Right atrium auricular region (tissue), 2 donors: ENCODE measurements around the gene USP47. TPM values are rescaled to one million over a fixed set of nuclear protein-coding genes. Genes with fewer than 3 reads are reported as not detected.
A peak's percentile ranks its signal among the peaks of the same experiment; 100 is the strongest.

Experiments used
- DNase-seq: peaks from one replicate; pipeline ENCODE4 v3.0.0-alpha.2; 2019; ENCODE audit warnings: low spot score
- H3K27ac ChIP-seq, 2 donors: fragments of 200-600 bp; sonication (generic); 1 replicate in 1 of 2; 2 replicates in 1 of 2; pipeline ENCODE4 v1.5.1; 2016 to 2019
- H3K27me3 ChIP-seq, 2 donors: fragments of 200-600 bp; sonication (generic); one replicate each; pipeline versions ENCODE4 v1.5.1 to v1.6.0; 2017 to 2019
- H3K36me3 ChIP-seq: fragments of 200-600 bp; sonication (generic); one replicate; pipeline ENCODE4 v1.5.1; 2016
- H3K4me1 ChIP-seq, 2 donors: fragments of 200-600 bp; sonication (generic); one replicate each; pipeline versions ENCODE4 v1.5.1 to v1.6.0; 2017 to 2019
- H3K4me3 ChIP-seq, 2 donors: fragments of 200-600 bp; sonication (generic); 1 replicate in 1 of 2; 2 replicates in 1 of 2; pipeline ENCODE4 v1.5.1; 2017 to 2019; ENCODE audit warnings: mild to moderate bottlenecking in 1 of 2, moderate library complexity in 1 of 2
- H3K9me3 ChIP-seq, 2 donors: fragments of 200-600 bp; sonication (generic); one replicate each; pipeline ENCODE4 v1.5.1; 2019
- CTCF ChIP-seq, 2 donors: fragments of 200-600 bp; sonication (generic); IDR thresholded peaks; one replicate each; pipeline ENCODE4 v1.5.1; 2019; ENCODE audit warnings: antibody characterized with exemption in 2 of 2
- total RNA-seq, 2 donors: library from RNA; depleted of rRNA; stranded (reverse); fragments of >200 nt; gene quantifications; one replicate each; pipeline ENCODE4 v1.1.0, GENCODE V29; 2016

Gene USP47
- total RNA-seq, 2 donors from 2014 or later: 58.7 to 61.3 TPM

- H3K4me3 ChIP-seq: no peak overlapping the region
- DNase-seq: no peak
- peak overlapping the region; percentile 84 to 93 for H3K27ac ChIP-seq
- no peaks in the 10 kb centered on the region for H3K27me3 ChIP-seq
- TF ChIP-seq CTCF (IDR thresholded peaks at IDR 0.05): no peak
- H3K36me3 ChIP-seq: no peaks in the 10 kb centered on the region
- H3K9me3 ChIP-seq: no peaks in the 10 kb centered on the region
- H3K4me1 ChIP-seq: peaks cover 0 to 100% of the 10 kb centered on the region in 2 donors
These were observed 132.1 kb downstream of the USP47 start for GRCh38 chr11:11973866-11974265.

- H3K27ac ChIP-seq: peak overlapping the region; percentile 84 to 93
- DNase-seq: peak; percentile 44
- H3K27me3 ChIP-seq: no peaks in the 10 kb centered on the region
- H3K9me3 ChIP-seq: no peaks in the 10 kb centered on the region
- H3K4me3 ChIP-seq: no peak overlapping the region
- peaks cover 0 to 100% of the 10 kb centered on the region in 2 donors for H3K4me1 ChIP-seq
- H3K36me3 ChIP-seq: no peaks in the 10 kb centered on the region
- no peak for TF ChIP-seq CTCF (IDR thresholded peaks at IDR 0.05)
These were observed 133.7 kb downstream of the USP47 start for GRCh38 chr11:11975201-11976092.

- H3K27me3 ChIP-seq: no peaks in the 10 kb centered on the region
- peak overlapping the region; percentile 84 to 93 for H3K27ac ChIP-seq
- no peaks in the 10 kb centered on the region for H3K36me3 ChIP-seq
- TF ChIP-seq CTCF (IDR thresholded peaks at IDR 0.05): peak in 1 of 2 donors; percentile 37
- no peak overlapping the region for H3K4me3 ChIP-seq
- H3K4me1 ChIP-seq: peaks cover 0 to 100% of the 10 kb centered on the region in 2 donors
- peak; percentile 58 for DNase-seq
- no peaks in the 10 kb centered on the region for H3K9me3 ChIP-seq
These were observed 134.8 kb downstream of the USP47 start for GRCh38 chr11:11976481-11977127.

GRCh38 chr11:11977206-11977938 lies 135.6 kb downstream of the USP47 start:
- Histone ChIP-seq H3K4me1 (peaks cover 0 to 100% of the 10 kb centered on the region in 2 donors), H3K27ac (peak overlapping the region; percentile 84 to 93), H3K9me3 (no peaks in the 10 kb centered on the region), H3K36me3 (no peaks in the 10 kb centered on the region), H3K27me3 (no peaks in the 10 kb centered on the region), H3K4me3 (no peak overlapping the region)
- peak; percentile 89 for DNase-seq
- TF ChIP-seq CTCF (IDR thresholded peaks at IDR 0.05): no peak

- Histone ChIP-seq H3K9me3 (no peaks in the 10 kb centered on the region), H3K4me3 (no peak overlapping the region), H3K27ac (peak overlapping the region; percentile 84 to 93), H3K27me3 (no peaks in the 10 kb centered on the region), H3K36me3 (peaks cover 4% of the 10 kb centered on the region), H3K4me1 (peaks cover 0 to 100% of the 10 kb centered on the region in 2 donors)
- peak; percentile 52 for DNase-seq
- TF ChIP-seq CTCF (IDR thresholded peaks at IDR 0.05): no peak
These were observed 136.4 kb downstream of the USP47 start for GRCh38 chr11:11978098-11978637.
